Neutrophil (primary cell): ENCODE data around the gene B4GAT1.

ENCODE experiments used
- H3K27ac ChIP-seq: fragments of 200-600 bp; sonication (generic); 2 replicates; pipeline ENCODE4 v1.5.1; 2016; ENCODE audit warnings: mild to moderate bottlenecking, moderate library complexity
- H3K27me3 ChIP-seq: fragments of 200-600 bp; sonication (generic); 2 replicates; pipeline ENCODE4 v1.6.0; 2016; ENCODE audit warnings: mild to moderate bottlenecking
- H3K36me3 ChIP-seq: fragments of 200-600 bp; sonication (generic); 2 replicates; pipeline ENCODE4 v1.5.1; 2017
- H3K4me1 ChIP-seq, 2 experiments: fragments of 200-600 bp in 1 of 2; sonication (generic) in 1 of 2; 1 replicate in 1 of 2; 2 replicates in 1 of 2; pipeline versions ENCODE4 v1.5.1 to v1.6.1; 2013 to 2016; ENCODE audit warnings: low read depth in 1 of 2, low read length in 1 of 2, mild to moderate bottlenecking in 1 of 2, moderate library complexity in 1 of 2; ENCODE audit not compliant: control insufficient read depth in 1 of 2, insufficient read depth in 1 of 2
- H3K4me3 ChIP-seq, 2 experiments: fragments of 200-600 bp in 1 of 2; sonication (generic) in 1 of 2; 1 replicate in 1 of 2; 2 replicates in 1 of 2; pipeline ENCODE4 v1.5.1; 2013 to 2016; ENCODE audit warnings: low read depth in 1 of 2, low read length in 1 of 2, mild to moderate bottlenecking in 1 of 2, moderate library complexity in 1 of 2
- H3K9me3 ChIP-seq: fragments of 200-600 bp; sonication (generic); 2 replicates; pipeline ENCODE4 v1.5.1; 2016
- CTCF ChIP-seq: fragments of 200-600 bp; sonication (generic); IDR thresholded peaks from 2 replicates; pipeline ENCODE4 v1.5.1; 2016; ENCODE audit warnings: antibody characterized with exemption

The B4GAT1 gene

DNA sequence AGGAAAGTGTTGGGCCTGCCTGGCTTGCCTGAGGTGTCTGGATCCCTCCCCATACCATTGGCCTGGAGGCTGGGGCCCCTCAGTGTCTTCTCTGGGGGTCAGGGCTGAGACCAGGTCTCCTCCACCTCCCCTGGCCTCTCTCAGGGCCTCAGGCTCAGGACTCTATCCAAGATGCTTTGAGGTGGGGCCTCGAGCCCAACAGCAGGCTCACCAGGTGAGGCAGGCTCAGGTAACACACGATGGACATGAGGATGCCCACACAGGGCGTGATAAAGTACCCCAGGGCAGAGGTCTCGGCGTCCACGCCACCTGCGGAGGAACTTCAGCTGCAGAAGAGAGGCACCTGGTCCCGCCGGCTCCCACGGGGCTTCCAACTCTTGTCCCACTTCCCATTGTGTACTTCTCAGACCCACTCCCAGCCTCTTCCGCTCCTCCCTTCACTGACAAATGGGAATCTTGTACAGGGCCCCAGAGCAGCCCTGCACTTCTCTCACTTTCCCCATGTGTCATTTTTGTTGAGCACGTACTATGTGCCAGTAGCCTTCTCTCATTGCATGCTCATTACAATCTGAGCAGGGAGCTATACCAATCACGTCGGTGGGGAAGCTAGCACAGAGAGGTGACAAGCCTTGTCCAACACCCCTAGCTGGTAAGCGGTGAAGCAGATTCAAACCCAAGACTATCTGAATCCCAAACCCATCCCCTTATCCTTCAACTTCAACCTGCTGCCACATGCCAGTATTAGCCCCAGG lies 20.3 kb upstream of the B4GAT1 start:
- H3K4me1 ChIP-seq = peaks cover 12 to 17% of the 10 kb centered on the region in 2 experiments
- no peak for TF ChIP-seq CTCF
- H3K36me3 ChIP-seq = no peaks in the 10 kb centered on the region
- peaks cover 45% of the 10 kb centered on the region for H3K27me3 ChIP-seq
- H3K27ac ChIP-seq = no peak overlapping the region
- H3K9me3 ChIP-seq = no peaks in the 10 kb centered on the region
- no peak overlapping the region for H3K4me3 ChIP-seq

GRCh38 chr11:66366844-66367477 lies 19.5 kb upstream of the B4GAT1 start:
- no peaks in the 10 kb centered on the region for H3K9me3 ChIP-seq
- peaks cover 8 to 12% of the 10 kb centered on the region in 2 experiments for H3K4me1 ChIP-seq
- no peaks in the 10 kb centered on the region for H3K36me3 ChIP-seq
- H3K4me3 ChIP-seq = no peak overlapping the region
- TF ChIP-seq CTCF = no peak
- no peak overlapping the region for H3K27ac ChIP-seq
- H3K27me3 ChIP-seq = peaks cover 38% of the 10 kb centered on the region

DNA sequence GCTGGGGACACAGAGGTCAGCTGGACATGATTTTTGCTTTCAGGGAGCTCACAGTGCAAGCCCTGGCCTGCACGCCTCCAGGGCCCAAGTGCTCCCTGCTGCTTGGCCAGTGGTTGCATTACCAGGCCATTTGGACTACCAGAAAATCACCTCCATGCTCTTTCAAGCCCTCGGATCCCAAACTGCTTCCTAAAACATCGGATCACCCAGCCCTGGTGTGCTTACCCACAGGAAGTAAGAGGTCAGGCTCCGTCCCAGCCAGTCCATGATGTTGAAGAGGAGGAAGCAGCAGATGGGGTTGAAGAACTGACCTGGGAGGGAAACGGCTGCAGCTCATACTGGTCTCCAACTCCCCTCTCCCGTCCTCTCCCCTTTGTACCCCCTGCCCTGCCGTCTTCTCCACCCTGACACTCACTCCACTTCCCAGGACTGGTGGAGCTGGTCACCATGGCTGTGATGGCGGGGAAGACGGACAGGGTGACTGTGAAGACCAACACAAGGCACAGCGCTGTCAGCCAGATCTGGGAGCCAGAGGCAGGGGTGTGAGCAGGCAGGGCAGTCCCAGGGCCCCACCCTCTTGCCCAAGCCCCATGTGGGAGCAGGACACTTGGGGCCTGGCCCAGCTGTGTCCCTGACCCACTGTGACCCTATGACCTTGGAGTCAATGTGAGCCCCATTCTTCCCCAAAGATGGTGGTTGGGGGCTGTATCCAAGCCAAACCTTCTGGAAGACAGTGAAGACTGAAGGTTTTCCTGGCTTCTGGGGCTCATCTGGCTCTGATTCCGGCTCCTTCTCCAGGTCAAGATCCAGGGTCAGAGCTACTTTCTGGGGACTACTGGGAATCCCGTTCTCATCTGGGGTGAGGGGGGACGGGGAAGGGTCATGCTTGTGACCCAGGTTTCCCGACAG lies 18.5 kb upstream of the B4GAT1 start:
- peaks cover 28% of the 10 kb centered on the region for H3K27me3 ChIP-seq
- peaks cover 1 to 2% of the 10 kb centered on the region in 2 experiments for H3K4me1 ChIP-seq
- H3K4me3 ChIP-seq = no peak overlapping the region
- H3K9me3 ChIP-seq = no peaks in the 10 kb centered on the region
- no peak for TF ChIP-seq CTCF
- H3K27ac ChIP-seq = no peak overlapping the region
- no peaks in the 10 kb centered on the region for H3K36me3 ChIP-seq

DNA sequence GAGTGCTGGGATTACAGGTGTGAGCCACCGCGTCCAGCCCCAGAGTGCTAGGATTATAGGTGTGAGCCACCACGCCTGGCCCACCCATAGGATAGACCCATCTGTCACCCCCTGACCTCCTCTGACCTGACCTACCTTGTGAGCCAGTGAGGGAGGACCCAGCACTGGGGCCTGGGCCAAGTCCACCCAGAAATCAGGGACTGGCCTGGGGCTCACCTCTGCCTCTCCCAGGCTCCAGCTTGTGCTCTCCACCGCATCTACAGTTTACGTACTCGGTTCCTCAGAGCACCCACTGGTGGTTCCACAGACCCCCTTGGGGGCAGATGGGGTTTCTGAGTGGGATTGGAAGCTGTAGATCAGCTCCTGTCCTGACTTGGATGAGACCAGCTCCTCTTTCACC lies 17.7 kb upstream of the B4GAT1 start:
- no peak for TF ChIP-seq CTCF
- Histone ChIP-seq H3K36me3 (no peaks in the 10 kb centered on the region), H3K27me3 (peaks cover 20% of the 10 kb centered on the region), H3K9me3 (no peaks in the 10 kb centered on the region), H3K27ac (no peak overlapping the region), H3K4me3 (no peak overlapping the region), H3K4me1 (no peaks in the 10 kb centered on the region)

GRCh38 chr11:66363805-66364535 lies 16.5 kb upstream of the B4GAT1 start:
- H3K4me3 ChIP-seq = no peak overlapping the region
- no peak overlapping the region for H3K27ac ChIP-seq
- H3K27me3 ChIP-seq = peaks cover 8% of the 10 kb centered on the region
- H3K4me1 ChIP-seq = no peaks in the 10 kb centered on the region
- peak; percentile 81 for TF ChIP-seq CTCF
- no peaks in the 10 kb centered on the region for H3K36me3 ChIP-seq
- H3K9me3 ChIP-seq = no peaks in the 10 kb centered on the region
